ENCODE measurements around the gene PCDHGA7.

The PCDHGA7 gene

GRCh38 chr5:141349917-141350619 is 32.5 kb upstream of the PCDHGA7 start, which contains the start of gene PCDHGB1:
PCDHGB1 (plus strand) TSS chr5:141350099; CDS start chr5:141350261, 162 bp downstream.
- Histone ChIP-seq H4K8ac (ENCODE audit: low read depth, low read length) (no peak within 1 kb of the TSS), H3K27me3 (ENCODE audit: insufficient read depth, low read length) (no peaks in the 10 kb centered on the region), H2AFZ (ENCODE audit: insufficient read depth, low read length, poor library complexity) (peak within 1 kb of the TSS; percentile 85), H2BK12ac (ENCODE audit: low read length) (no peak within 1 kb of the TSS), H3K9me3 (ENCODE audit: insufficient read depth, low read depth, low read length) (peaks cover 21% of the 10 kb centered on the region), H3K9ac (ENCODE audit: low read length) (no peak within 1 kb of the TSS), H3K23ac (ENCODE audit: low read length) (no peak within 1 kb of the TSS), H3K4me2 (ENCODE audit: low read length) (peak within 1 kb of the TSS; percentile 39), H2AK5ac (ENCODE audit: low read length) (no peak within 1 kb of the TSS), H3K4ac (ENCODE audit: low read depth, low read length) (no peak within 1 kb of the TSS), H3K79me1 (ENCODE audit: low read length) (no peaks in the 10 kb centered on the region), H3K27ac (ENCODE audit: low read depth, low read length) (no peak within 1 kb of the TSS), H3K79me2 (ENCODE audit: control insufficient read depth, insufficient read depth, low read length, poor library complexity) (no peaks in the 10 kb centered on the region), H4K91ac (ENCODE audit: low read depth, low read length) (no peak within 1 kb of the TSS), H3K4me3 (ENCODE audit: low read depth, low read length) (no peak within 1 kb of the TSS), H4K12ac (ENCODE audit: low read depth, low read length) (peak within 1 kb of the TSS; percentile 84), H3K36me3 (ENCODE audit: control insufficient read depth in 1 of 2, insufficient read depth in 2 of 2, low read length in 2 of 2) (peaks cover 0 to 4% of the 10 kb centered on the region in 2 experiments), H2BK120ac (ENCODE audit: insufficient read depth, low read length, poor library complexity) (no peak within 1 kb of the TSS), H3K14ac (ENCODE audit: low read length) (no peak within 1 kb of the TSS), H3K4me1 (ENCODE audit: control insufficient read depth in 1 of 2, insufficient read depth in 2 of 2, low read length in 2 of 2) (no peaks in the 10 kb centered on the region), H2BK5ac (ENCODE audit: low read depth, low read length, poor library complexity) (peak within 1 kb of the TSS; percentile 27), H3K18ac (ENCODE audit: low read length) (no peak within 1 kb of the TSS)
- DNase-seq, result peak in 1 of 2 donors; percentile 7
- 100% methylated on average over 7 of the region's 29 CpGs for WGBS (ENCODE audit: extremely low coverage, insufficient coverage, insufficient read length)

- no peak overlapping the region for H3K4ac ChIP-seq (ENCODE audit: low read depth, low read length)
- H3K79me1 ChIP-seq (ENCODE audit: low read length), result no peaks in the 10 kb centered on the region
- H2BK120ac ChIP-seq (ENCODE audit: insufficient read depth, low read length, poor library complexity), result no peak overlapping the region
- no peak overlapping the region for H3K9ac ChIP-seq (ENCODE audit: low read length)
- no peaks in the 10 kb centered on the region for H3K79me2 ChIP-seq (ENCODE audit: control insufficient read depth, insufficient read depth, low read length, poor library complexity)
- no peaks in the 10 kb centered on the region for H3K4me1 ChIP-seq (ENCODE audit: control insufficient read depth in 1 of 2, insufficient read depth in 2 of 2, low read length in 2 of 2)
- no peak overlapping the region for H2BK5ac ChIP-seq (ENCODE audit: low read depth, low read length, poor library complexity)
- no peak overlapping the region for H3K18ac ChIP-seq (ENCODE audit: low read length)
- H3K27ac ChIP-seq (ENCODE audit: low read depth, low read length), result no peak overlapping the region
- no peak overlapping the region for H2BK12ac ChIP-seq (ENCODE audit: low read length)
- no CpG with 5 or more reads among the region's 36 CpGs for WGBS (ENCODE audit: extremely low coverage, insufficient coverage, insufficient read length)
- no peak overlapping the region for H4K91ac ChIP-seq (ENCODE audit: low read depth, low read length)
- no peak overlapping the region for H3K4me3 ChIP-seq (ENCODE audit: low read depth, low read length)
- no peak overlapping the region for H3K23ac ChIP-seq (ENCODE audit: low read length)
- H4K8ac ChIP-seq (ENCODE audit: low read depth, low read length), result no peak overlapping the region
- H4K12ac ChIP-seq (ENCODE audit: low read depth, low read length), result no peak overlapping the region
- peaks cover 0 to 4% of the 10 kb centered on the region in 2 experiments for H3K36me3 ChIP-seq (ENCODE audit: control insufficient read depth in 1 of 2, insufficient read depth in 2 of 2, low read length in 2 of 2)
- H2AFZ ChIP-seq (ENCODE audit: insufficient read depth, low read length, poor library complexity), result no peak overlapping the region
- H3K4me2 ChIP-seq (ENCODE audit: low read length), result no peak overlapping the region
- H3K9me3 ChIP-seq (ENCODE audit: insufficient read depth, low read depth, low read length), result peaks cover 23% of the 10 kb centered on the region
- H3K27me3 ChIP-seq (ENCODE audit: insufficient read depth, low read length), result no peaks in the 10 kb centered on the region
- H3K14ac ChIP-seq (ENCODE audit: low read length), result no peak overlapping the region
- DNase-seq, result no peak
- H2AK5ac ChIP-seq (ENCODE audit: low read length), result no peak overlapping the region
Measured at GRCh38 chr5:141351591-141351990, 31.0 kb upstream of the PCDHGA7 start.

- Histone ChIP-seq H2BK12ac (ENCODE audit: low read length) (no peak within 1 kb of the TSS), H3K27me3 (ENCODE audit: insufficient read depth, low read length) (no peaks in the 10 kb centered on the region), H3K79me1 (ENCODE audit: low read length) (no peaks in the 10 kb centered on the region), H3K4me3 (ENCODE audit: low read depth, low read length) (no peak within 1 kb of the TSS), H4K8ac (ENCODE audit: low read depth, low read length) (no peak within 1 kb of the TSS), H2BK120ac (ENCODE audit: insufficient read depth, low read length, poor library complexity) (no peak within 1 kb of the TSS), H4K91ac (ENCODE audit: low read depth, low read length) (no peak within 1 kb of the TSS), H2AFZ (ENCODE audit: insufficient read depth, low read length, poor library complexity) (no peak within 1 kb of the TSS), H3K4ac (ENCODE audit: low read depth, low read length) (no peak within 1 kb of the TSS), H3K36me3 (ENCODE audit: control insufficient read depth in 1 of 2, insufficient read depth in 2 of 2, low read length in 2 of 2) (peaks cover 0 to 4% of the 10 kb centered on the region in 2 experiments), H3K79me2 (ENCODE audit: control insufficient read depth, insufficient read depth, low read length, poor library complexity) (no peaks in the 10 kb centered on the region), H2BK5ac (ENCODE audit: low read depth, low read length, poor library complexity) (no peak within 1 kb of the TSS), H4K12ac (ENCODE audit: low read depth, low read length) (no peak within 1 kb of the TSS), H3K4me1 (ENCODE audit: control insufficient read depth in 1 of 2, insufficient read depth in 2 of 2, low read length in 2 of 2) (no peaks in the 10 kb centered on the region), H3K23ac (ENCODE audit: low read length) (no peak within 1 kb of the TSS), H3K4me2 (ENCODE audit: low read length) (no peak within 1 kb of the TSS), H3K27ac (ENCODE audit: low read depth, low read length) (no peak within 1 kb of the TSS), H2AK5ac (ENCODE audit: low read length) (no peak within 1 kb of the TSS), H3K18ac (ENCODE audit: low read length) (no peak within 1 kb of the TSS), H3K14ac (ENCODE audit: low read length) (no peak within 1 kb of the TSS), H3K9me3 (ENCODE audit: insufficient read depth, low read depth, low read length) (peaks cover 32% of the 10 kb centered on the region), H3K9ac (ENCODE audit: low read length) (no peak within 1 kb of the TSS)
- no peak for DNase-seq
- no CpG with 5 or more reads among the region's 29 CpGs for WGBS (ENCODE audit: extremely low coverage, insufficient coverage, insufficient read length)
Measured at GRCh38 chr5:141354900-141355469, 27.6 kb upstream of the PCDHGA7 start, which contains the start of gene PCDHGA4. PCDHGA4 (plus strand) TSS chr5:141355021; CDS start chr5:141355108, 87 bp downstream.

- no peak overlapping the region for H4K8ac ChIP-seq (ENCODE audit: low read depth, low read length)
- H4K12ac ChIP-seq (ENCODE audit: low read depth, low read length), result no peak overlapping the region
- no peak overlapping the region for H3K9ac ChIP-seq (ENCODE audit: low read length)
- DNase-seq, result no peak
- no peak overlapping the region for H3K23ac ChIP-seq (ENCODE audit: low read length)
- H3K36me3 ChIP-seq (ENCODE audit: control insufficient read depth in 1 of 2, insufficient read depth in 2 of 2, low read length in 2 of 2), result peaks cover 0 to 3% of the 10 kb centered on the region in 2 experiments
- H3K4me1 ChIP-seq (ENCODE audit: control insufficient read depth in 1 of 2, insufficient read depth in 2 of 2, low read length in 2 of 2), result no peaks in the 10 kb centered on the region
- H2BK120ac ChIP-seq (ENCODE audit: insufficient read depth, low read length, poor library complexity), result no peak overlapping the region
- H3K4me3 ChIP-seq (ENCODE audit: low read depth, low read length), result no peak overlapping the region
- H3K27me3 ChIP-seq (ENCODE audit: insufficient read depth, low read length), result no peaks in the 10 kb centered on the region
- no peaks in the 10 kb centered on the region for H3K79me2 ChIP-seq (ENCODE audit: control insufficient read depth, insufficient read depth, low read length, poor library complexity)
- H3K9me3 ChIP-seq (ENCODE audit: insufficient read depth, low read depth, low read length), result peaks cover 35% of the 10 kb centered on the region
- H3K4ac ChIP-seq (ENCODE audit: low read depth, low read length), result no peak overlapping the region
- H2BK5ac ChIP-seq (ENCODE audit: low read depth, low read length, poor library complexity), result no peak overlapping the region
- no peak overlapping the region for H2AK5ac ChIP-seq (ENCODE audit: low read length)
- H4K91ac ChIP-seq (ENCODE audit: low read depth, low read length), result no peak overlapping the region
- no peak overlapping the region for H3K14ac ChIP-seq (ENCODE audit: low read length)
- no CpG with 5 or more reads among the region's 24 CpGs for WGBS (ENCODE audit: extremely low coverage, insufficient coverage, insufficient read length)
- H3K79me1 ChIP-seq (ENCODE audit: low read length), result no peaks in the 10 kb centered on the region
- no peak overlapping the region for H3K27ac ChIP-seq (ENCODE audit: low read depth, low read length)
- H3K18ac ChIP-seq (ENCODE audit: low read length), result no peak overlapping the region
- no peak overlapping the region for H3K4me2 ChIP-seq (ENCODE audit: low read length)
- no peak overlapping the region for H2BK12ac ChIP-seq (ENCODE audit: low read length)
- no peak overlapping the region for H2AFZ ChIP-seq (ENCODE audit: insufficient read depth, low read length, poor library complexity)
Measured at GRCh38 chr5:141355641-141356040, 26.9 kb upstream of the PCDHGA7 start.
